Esophagus muscularis mucosa (tissue), 4 donors: ENCODE results near the gene ACAP1.

Experiments
- EP300 ChIP-seq: sonication (generic); formaldehyde crosslinking; IDR thresholded peaks from one replicate; pipeline ENCODE4 v1.6.1; 2017; ENCODE audit warnings: antibody characterized with exemption
- POLR2A ChIP-seq: fragments of 450-650 bp; IDR thresholded peaks from one replicate; pipeline ENCODE4 v1.6.1; 2017; ENCODE audit warnings: antibody characterized with exemption, moderate library complexity, mild to moderate bottlenecking, low read depth
- POLR2AphosphoS5 ChIP-seq, 2 donors: sonication (generic); formaldehyde crosslinking; IDR thresholded peaks; one replicate each; pipeline ENCODE4 v1.6.1; 2017; ENCODE audit warnings: antibody characterized with exemption in 2 of 2
- TF ChIP-seq, protein P1 (sequence below), 3 experiments: fragments of 200-600 bp in 2 of 3; fragments of 450-650 bp in 1 of 3; sonication (generic) in 2 of 3; IDR thresholded peaks; one replicate each; pipeline ENCODE4 v1.5.1; 2017 to 2019; ENCODE audit warnings: antibody characterized with exemption in 3 of 3, mild to moderate bottlenecking in 2 of 3, moderate library complexity in 1 of 3

DNA sequence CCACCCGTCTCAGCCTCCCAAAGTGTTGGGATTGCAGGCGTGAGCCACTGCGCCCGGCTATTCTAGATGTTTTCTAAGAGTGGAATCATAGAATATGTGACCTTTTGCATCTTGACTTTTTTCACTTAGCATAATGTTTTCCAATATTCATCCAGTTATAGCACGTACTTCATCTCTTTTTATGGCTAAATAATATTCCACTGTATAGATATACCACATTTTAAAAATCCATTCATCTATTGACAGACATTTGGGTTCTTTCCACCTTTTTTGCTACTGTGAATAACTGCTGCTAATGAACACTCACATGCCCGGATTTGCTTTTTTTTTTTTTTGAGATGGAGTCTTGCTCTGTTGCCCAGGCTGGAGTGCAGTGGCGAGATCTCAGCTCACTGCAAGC, 32.1 kb upstream of the ACAP1 start:
- TF ChIP-seq POLR2A: no peak
- TF ChIP-seq, protein P1, sequence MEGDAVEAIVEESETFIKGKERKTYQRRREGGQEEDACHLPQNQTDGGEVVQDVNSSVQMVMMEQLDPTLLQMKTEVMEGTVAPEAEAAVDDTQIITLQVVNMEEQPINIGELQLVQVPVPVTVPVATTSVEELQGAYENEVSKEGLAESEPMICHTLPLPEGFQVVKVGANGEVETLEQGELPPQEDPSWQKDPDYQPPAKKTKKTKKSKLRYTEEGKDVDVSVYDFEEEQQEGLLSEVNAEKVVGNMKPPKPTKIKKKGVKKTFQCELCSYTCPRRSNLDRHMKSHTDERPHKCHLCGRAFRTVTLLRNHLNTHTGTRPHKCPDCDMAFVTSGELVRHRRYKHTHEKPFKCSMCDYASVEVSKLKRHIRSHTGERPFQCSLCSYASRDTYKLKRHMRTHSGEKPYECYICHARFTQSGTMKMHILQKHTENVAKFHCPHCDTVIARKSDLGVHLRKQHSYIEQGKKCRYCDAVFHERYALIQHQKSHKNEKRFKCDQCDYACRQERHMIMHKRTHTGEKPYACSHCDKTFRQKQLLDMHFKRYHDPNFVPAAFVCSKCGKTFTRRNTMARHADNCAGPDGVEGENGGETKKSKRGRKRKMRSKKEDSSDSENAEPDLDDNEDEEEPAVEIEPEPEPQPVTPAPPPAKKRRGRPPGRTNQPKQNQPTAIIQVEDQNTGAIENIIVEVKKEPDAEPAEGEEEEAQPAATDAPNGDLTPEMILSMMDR (IDR thresholded peaks at IDR 0.05): no peak
- no peak for TF ChIP-seq POLR2AphosphoS5 (IDR thresholded peaks at IDR 0.05)
- no peak for TF ChIP-seq EP300
